Measurements from ENCODE around the gene FOXO6. TPM values are rescaled to one million over a fixed set of nuclear protein-coding genes. Genes with fewer than 3 reads are reported as not detected.

FOXO6 gene
- total and polyA plus RNA-seq, 3 experiments from 2014 or later, result 0.11 TPM; not detected in 2

DNA sequence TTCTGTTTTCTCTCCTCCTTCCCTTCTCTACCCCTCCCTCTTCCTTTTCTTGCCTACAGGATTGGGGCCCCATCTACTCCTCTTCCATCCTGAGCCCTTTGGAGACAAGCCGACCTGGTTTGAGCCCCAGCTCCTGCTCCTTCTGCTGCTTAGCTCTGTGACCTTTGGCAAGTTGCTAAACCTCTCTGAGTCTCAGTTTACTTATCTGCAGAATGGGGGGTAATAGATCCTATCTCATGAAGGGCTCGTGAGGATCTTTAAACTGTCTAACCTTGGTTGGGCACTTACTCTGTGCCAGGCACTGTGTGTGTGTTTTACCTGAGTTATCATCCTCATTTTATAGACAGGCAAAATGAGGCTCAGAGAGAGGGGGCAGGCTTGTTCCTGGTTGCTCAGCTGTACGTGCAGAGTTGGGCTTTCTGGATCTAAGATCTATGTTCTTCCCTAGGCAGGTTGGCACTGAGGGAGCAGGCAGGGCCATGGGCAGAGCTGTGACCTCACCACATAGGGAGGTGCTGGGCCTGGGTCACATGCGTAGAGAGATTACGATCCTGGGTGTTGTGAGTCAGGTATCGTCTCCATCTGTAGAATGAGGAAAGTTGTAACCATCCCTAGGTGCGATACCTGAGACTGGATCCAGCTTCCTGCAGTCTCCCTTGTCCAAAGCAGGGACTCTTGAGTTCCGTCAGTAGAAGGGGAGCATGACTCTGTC lies 58.5 kb downstream of the FOXO6 start:
- no peak for DNase-seq
- Mint-ChIP-seq H3K27ac (no peak overlapping the region), H3K27me3 (peaks cover 14 to 23% of the 10 kb centered on the region in 2 donors), H3K9me3 (no peaks in the 10 kb centered on the region), H3K4me3 (no peak overlapping the region), H3K4me1 (no peaks in the 10 kb centered on the region), H3K36me3 (no peaks in the 10 kb centered on the region)
- CTCF ChIA-PET, result interaction anchor here (0.9 to 2.9 kb wide), 3 partner anchors 59 to 150 kb away, joined by 3 to 13 read pairs (median 4); partner anchors contain the start of gene FOXO6
- POLR2A ChIA-PET, result no interaction called here
- Histone ChIP-seq H3K4me1 (ENCODE audit: insufficient read depth, low read length) (no peaks in the 10 kb centered on the region), H3K27ac (ENCODE audit: low read depth, low read length) (no peak overlapping the region), H3K27me3 (ENCODE audit: insufficient read depth, low read length, poor library complexity, severe bottlenecking) (no peaks in the 10 kb centered on the region), H3K4me3 (ENCODE audit: low read length) (no peak overlapping the region), H3K36me3 (ENCODE audit: insufficient read depth, low read length) (no peaks in the 10 kb centered on the region), H3K9me3 (ENCODE audit: low read length) (no peaks in the 10 kb centered on the region)

DNA sequence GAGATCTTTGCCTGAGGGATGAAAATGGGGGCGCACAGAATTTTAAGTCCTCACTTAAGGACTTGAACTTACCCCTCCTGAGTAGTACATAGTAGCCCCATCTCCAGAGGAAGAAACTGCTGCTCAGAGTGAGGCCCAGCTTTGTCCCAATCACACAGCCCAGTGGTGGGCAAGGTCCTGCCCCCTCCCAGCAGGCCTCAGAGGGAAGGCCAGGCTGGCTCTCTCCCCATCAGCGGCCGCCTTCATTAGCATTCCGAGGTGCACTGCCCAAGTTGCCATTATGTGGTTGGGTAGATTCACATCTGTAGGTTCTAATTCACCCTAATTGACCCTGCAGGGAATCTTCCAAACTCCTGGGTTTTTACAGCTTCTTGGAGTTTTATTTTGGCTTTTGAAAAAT lies 59.1 kb downstream of the FOXO6 start:
- H3K36me3 ChIP-seq (ENCODE audit: insufficient read depth, low read length), result no peaks in the 10 kb centered on the region
- ChIA-PET POLR2A (no interaction called here), CTCF (interaction anchor here (1.0 to 1.5 kb wide), 3 partner anchors 59 to 137 kb away, joined by 3 to 4 read pairs (median 3); partner anchors contain the start of gene FOXO6)
- Mint-ChIP-seq H3K36me3 (no peaks in the 10 kb centered on the region), H3K4me1 (no peaks in the 10 kb centered on the region), H3K27me3 (peaks cover 14 to 23% of the 10 kb centered on the region in 2 donors), H3K27ac (no peak overlapping the region), H3K9me3 (no peaks in the 10 kb centered on the region), H3K4me3 (no peak overlapping the region)
- no peaks in the 10 kb centered on the region for H3K27me3 ChIP-seq (ENCODE audit: insufficient read depth, low read length, poor library complexity, severe bottlenecking)
- DNase-seq, result no peak
- H3K4me3 ChIP-seq (ENCODE audit: low read length), result no peak overlapping the region
- no peaks in the 10 kb centered on the region for H3K9me3 ChIP-seq (ENCODE audit: low read length)
- H3K27ac ChIP-seq (ENCODE audit: low read depth, low read length), result no peak overlapping the region
- no peaks in the 10 kb centered on the region for H3K4me1 ChIP-seq (ENCODE audit: insufficient read depth, low read length)

DNA sequence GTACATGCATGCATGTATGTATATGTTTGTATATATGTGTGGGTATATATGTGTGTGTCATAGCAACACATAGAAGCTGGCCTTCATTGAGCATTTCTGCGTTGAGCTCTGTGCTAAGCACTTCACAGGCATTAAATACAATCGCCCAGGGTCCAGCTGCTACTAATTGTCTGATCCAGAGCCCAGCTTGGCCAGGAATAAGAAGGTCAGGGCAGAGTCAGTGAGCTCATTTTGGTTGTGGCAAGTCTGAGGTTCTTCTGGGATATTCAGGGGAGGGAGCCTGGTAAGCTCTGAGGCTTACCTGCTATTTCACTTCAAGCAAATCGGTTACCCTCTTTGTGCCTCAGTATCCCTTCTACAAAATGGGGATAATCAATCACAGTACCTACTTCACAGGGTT lies 59.6 kb downstream of the FOXO6 start:
- H3K27me3 ChIP-seq (ENCODE audit: insufficient read depth, low read length, poor library complexity, severe bottlenecking), result no peaks in the 10 kb centered on the region
- H3K27ac Mint-ChIP-seq, result no peak overlapping the region
- H3K36me3 ChIP-seq (ENCODE audit: insufficient read depth, low read length), result no peaks in the 10 kb centered on the region
- H3K4me1 ChIP-seq (ENCODE audit: insufficient read depth, low read length), result no peaks in the 10 kb centered on the region
- H3K4me1 Mint-ChIP-seq, result no peaks in the 10 kb centered on the region
- H3K4me3 Mint-ChIP-seq, result no peak overlapping the region
- no peak for DNase-seq
- H3K27me3 Mint-ChIP-seq, result peaks cover 14 to 23% of the 10 kb centered on the region in 2 donors
- no peak overlapping the region for H3K4me3 ChIP-seq (ENCODE audit: low read length)
- no peaks in the 10 kb centered on the region for H3K9me3 ChIP-seq (ENCODE audit: low read length)
- CTCF ChIA-PET, result interaction anchor here (1.0 to 1.5 kb wide), 4 partner anchors 17 to 138 kb away, joined by 3 to 4 read pairs (median 3); partner anchors contain the start of gene FOXO6
- no peak overlapping the region for H3K27ac ChIP-seq (ENCODE audit: low read depth, low read length)
- no peaks in the 10 kb centered on the region for H3K36me3 Mint-ChIP-seq
- no peaks in the 10 kb centered on the region for H3K9me3 Mint-ChIP-seq
- POLR2A ChIA-PET, result no interaction called here

DNA sequence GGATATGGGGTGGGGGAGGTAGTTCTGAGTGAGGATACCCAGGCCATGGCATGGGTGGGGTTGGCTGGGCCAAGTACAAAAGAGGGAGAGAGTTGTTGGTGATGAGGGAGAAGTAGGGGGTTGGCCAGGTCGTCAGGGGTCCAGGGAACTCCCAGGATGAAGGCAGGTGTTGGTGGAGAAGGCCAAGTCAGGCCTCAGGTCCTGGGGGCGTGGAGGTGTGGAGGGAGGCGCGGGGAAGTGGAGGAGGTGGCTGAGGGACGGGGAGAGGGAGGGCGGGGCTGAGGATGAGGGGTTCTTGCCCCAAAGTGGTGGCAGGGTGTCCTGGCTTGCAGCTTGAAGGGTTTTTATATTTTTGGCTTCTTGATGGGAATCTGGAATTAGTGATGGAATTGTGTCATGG lies 61.1 kb downstream of the FOXO6 start:
- ChIA-PET CTCF (no interaction called here), POLR2A (no interaction called here)
- Histone ChIP-seq H3K27ac (ENCODE audit: low read depth, low read length) (no peak overlapping the region), H3K27me3 (ENCODE audit: insufficient read depth, low read length, poor library complexity, severe bottlenecking) (no peaks in the 10 kb centered on the region), H3K4me1 (ENCODE audit: insufficient read depth, low read length) (no peaks in the 10 kb centered on the region), H3K9me3 (ENCODE audit: low read length) (no peaks in the 10 kb centered on the region), H3K4me3 (ENCODE audit: low read length) (no peak overlapping the region), H3K36me3 (ENCODE audit: insufficient read depth, low read length) (no peaks in the 10 kb centered on the region)
- no peak for DNase-seq
- no peaks in the 10 kb centered on the region for H3K36me3 Mint-ChIP-seq
- peaks cover 8 to 18% of the 10 kb centered on the region in 2 donors for H3K27me3 Mint-ChIP-seq
- no peak overlapping the region for H3K4me3 Mint-ChIP-seq
- H3K27ac Mint-ChIP-seq, result no peak overlapping the region
- H3K9me3 Mint-ChIP-seq, result no peaks in the 10 kb centered on the region
- no peaks in the 10 kb centered on the region for H3K4me1 Mint-ChIP-seq

DNA sequence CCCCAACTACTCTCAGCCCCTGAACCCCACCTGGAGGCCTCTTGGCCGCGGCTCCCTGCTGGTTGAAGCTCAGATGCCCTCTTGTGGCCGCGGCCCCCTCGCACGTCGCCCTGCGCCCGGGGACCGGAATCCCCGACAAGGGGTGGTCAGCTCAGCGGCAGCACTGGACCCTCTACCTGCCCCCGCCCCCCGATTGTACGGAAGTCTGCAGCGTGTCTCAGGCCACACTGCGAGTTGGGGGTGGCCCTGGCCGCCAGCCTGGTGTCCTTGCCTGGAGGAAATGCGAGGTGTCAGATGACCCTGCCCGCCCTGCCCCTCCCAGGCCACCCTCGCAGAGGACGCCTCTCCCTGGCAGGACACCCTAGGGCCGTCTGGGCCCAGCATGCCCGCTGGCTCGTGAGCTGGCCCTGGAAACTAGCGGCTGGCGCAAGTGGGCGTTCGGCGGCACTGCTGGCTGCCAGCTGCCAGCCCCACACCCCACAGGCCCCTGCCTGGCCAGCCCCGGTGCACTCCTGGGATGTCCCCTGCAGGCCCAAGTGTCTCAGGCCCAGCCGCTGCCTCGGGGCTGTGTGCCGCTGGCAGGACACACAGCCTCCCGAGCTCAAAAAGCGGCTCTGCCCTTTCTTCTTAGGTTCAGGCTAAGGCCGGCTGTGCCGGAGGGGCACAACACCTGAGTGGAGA lies 62.4 kb downstream of the FOXO6 start:
- Histone ChIP-seq H3K4me1 (ENCODE audit: insufficient read depth, low read length) (no peaks in the 10 kb centered on the region), H3K27me3 (ENCODE audit: insufficient read depth, low read length, poor library complexity, severe bottlenecking) (no peaks in the 10 kb centered on the region), H3K27ac (ENCODE audit: low read depth, low read length) (no peak overlapping the region), H3K4me3 (ENCODE audit: low read length) (no peak overlapping the region), H3K36me3 (ENCODE audit: insufficient read depth, low read length) (no peaks in the 10 kb centered on the region), H3K9me3 (ENCODE audit: low read length) (no peaks in the 10 kb centered on the region)
- Mint-ChIP-seq H3K27ac (no peak overlapping the region), H3K9me3 (no peaks in the 10 kb centered on the region), H3K4me1 (no peaks in the 10 kb centered on the region), H3K36me3 (no peaks in the 10 kb centered on the region), H3K27me3 (peaks cover 9 to 19% of the 10 kb centered on the region in 2 donors), H3K4me3 (no peak overlapping the region)
- CTCF ChIA-PET, result no interaction called here
- no peak for DNase-seq
- POLR2A ChIA-PET, result no interaction called here

DNA sequence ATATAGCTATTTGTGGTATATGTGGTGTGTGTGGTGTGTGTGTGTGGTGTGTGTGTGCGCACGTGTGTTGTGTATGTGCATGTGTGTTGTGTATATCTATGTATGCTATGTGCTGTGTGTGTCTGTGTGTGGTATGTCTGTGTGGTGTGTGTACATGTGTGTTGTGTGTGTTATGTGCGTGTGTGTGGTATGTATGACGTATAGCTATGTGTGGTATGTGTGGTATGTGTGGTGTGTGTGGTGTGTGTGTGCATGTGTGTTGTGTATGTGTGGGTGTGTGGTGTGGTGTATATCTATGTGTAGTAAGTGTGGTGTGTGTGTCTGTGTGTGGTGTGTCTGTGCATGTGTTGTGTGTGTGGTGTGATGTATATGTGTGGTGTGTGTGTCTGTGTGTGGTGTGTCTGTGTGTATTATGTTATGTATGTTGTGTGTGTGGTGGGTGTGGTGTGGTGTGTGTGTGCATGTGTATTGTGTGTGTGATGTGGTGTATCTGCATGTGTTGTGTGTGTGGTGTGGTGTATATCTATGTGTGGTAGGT lies 63.4 kb downstream of the FOXO6 start:
- no peaks in the 10 kb centered on the region for H3K9me3 ChIP-seq (ENCODE audit: low read length)
- H3K4me1 Mint-ChIP-seq, result no peaks in the 10 kb centered on the region
- no peaks in the 10 kb centered on the region for H3K9me3 Mint-ChIP-seq
- no peak overlapping the region for H3K4me3 ChIP-seq (ENCODE audit: low read length)
- CTCF ChIA-PET, result no interaction called here
- no peaks in the 10 kb centered on the region for H3K4me1 ChIP-seq (ENCODE audit: insufficient read depth, low read length)
- no peaks in the 10 kb centered on the region for H3K36me3 ChIP-seq (ENCODE audit: insufficient read depth, low read length)
- no peak overlapping the region for H3K4me3 Mint-ChIP-seq
- H3K27me3 ChIP-seq (ENCODE audit: insufficient read depth, low read length, poor library complexity, severe bottlenecking), result no peaks in the 10 kb centered on the region
- H3K36me3 Mint-ChIP-seq, result no peaks in the 10 kb centered on the region
- POLR2A ChIA-PET, result no interaction called here
- no peak overlapping the region for H3K27ac Mint-ChIP-seq
- H3K27ac ChIP-seq (ENCODE audit: low read depth, low read length), result no peak overlapping the region
- peaks cover 11 to 19% of the 10 kb centered on the region in 2 donors for H3K27me3 Mint-ChIP-seq
- DNase-seq, result no peak

DNA sequence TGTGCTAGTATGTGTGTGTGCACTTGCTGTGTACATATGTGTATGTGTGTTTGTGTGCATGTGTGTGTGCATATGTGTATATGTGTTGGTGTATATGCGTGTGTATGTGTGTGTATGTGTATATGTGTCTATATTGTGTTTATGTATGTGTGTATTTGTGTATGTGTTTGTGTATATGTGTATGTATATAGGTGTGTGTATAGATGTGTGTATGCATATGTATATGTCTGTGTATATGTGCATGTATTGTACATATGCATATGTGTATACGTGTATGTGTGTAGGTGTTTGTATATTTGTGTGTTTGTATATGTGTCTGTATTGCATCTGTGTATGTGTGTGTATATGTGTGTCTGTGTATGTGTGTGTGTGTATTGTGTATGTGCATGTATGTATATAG lies 64.1 kb downstream of the FOXO6 start:
- ChIA-PET POLR2A (no interaction called here), CTCF (no interaction called here)
- Mint-ChIP-seq H3K27ac (no peak overlapping the region), H3K36me3 (no peaks in the 10 kb centered on the region), H3K9me3 (no peaks in the 10 kb centered on the region), H3K4me1 (no peaks in the 10 kb centered on the region), H3K4me3 (no peak overlapping the region), H3K27me3 (peaks cover 8 to 24% of the 10 kb centered on the region in 2 donors)
- no peaks in the 10 kb centered on the region for H3K4me1 ChIP-seq (ENCODE audit: insufficient read depth, low read length)
- H3K36me3 ChIP-seq (ENCODE audit: insufficient read depth, low read length), result no peaks in the 10 kb centered on the region
- H3K27me3 ChIP-seq (ENCODE audit: insufficient read depth, low read length, poor library complexity, severe bottlenecking), result no peaks in the 10 kb centered on the region
- no peak overlapping the region for H3K27ac ChIP-seq (ENCODE audit: low read depth, low read length)
- no peaks in the 10 kb centered on the region for H3K9me3 ChIP-seq (ENCODE audit: low read length)
- no peak for DNase-seq
- H3K4me3 ChIP-seq (ENCODE audit: low read length), result no peak overlapping the region

DNA sequence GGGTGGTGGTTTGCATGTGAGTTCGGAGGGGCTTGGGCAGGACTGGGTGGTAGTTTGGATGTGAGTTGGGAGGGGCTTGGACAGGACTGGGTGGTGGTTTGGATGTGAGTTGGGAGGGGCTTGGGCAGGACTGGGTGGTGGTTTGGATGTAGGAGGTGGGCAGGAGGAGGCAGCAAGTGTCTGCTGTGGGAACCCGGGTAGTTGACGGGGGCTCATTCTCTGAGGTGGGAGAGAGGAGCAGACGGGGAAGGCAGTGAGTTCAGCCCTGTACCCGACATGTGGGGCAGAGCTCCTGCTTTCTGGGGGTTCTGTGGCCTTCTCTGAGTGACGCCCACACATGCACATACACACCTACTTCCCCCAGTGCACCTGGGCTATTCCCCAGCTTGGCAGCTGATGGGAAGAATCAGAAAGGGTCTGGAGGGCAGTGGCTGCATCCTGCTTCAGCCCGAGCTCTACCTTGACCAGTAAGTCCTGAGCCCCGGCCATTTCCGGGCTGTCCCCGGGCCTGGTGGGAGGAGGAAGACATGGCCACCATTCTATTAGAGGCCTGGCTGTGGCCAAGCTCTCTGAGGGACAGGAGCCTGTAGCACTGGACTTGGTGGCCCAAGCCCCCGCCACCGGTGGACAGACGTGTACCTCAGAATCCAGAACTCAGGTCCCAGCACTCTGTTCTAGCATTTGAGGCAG lies 65.1 kb downstream of the FOXO6 start:
- POLR2A ChIA-PET, result no interaction called here

More for the DNA sequence above, 65.1 kb downstream of the FOXO6 start:
- Mint-ChIP-seq H3K9me3 (no peaks in the 10 kb centered on the region), H3K4me3 (no peak overlapping the region), H3K27me3 (peaks cover 7 to 17% of the 10 kb centered on the region in 2 donors), H3K36me3 (no peaks in the 10 kb centered on the region), H3K4me1 (no peaks in the 10 kb centered on the region), H3K27ac (no peak overlapping the region)
- no peak overlapping the region for H3K27ac ChIP-seq (ENCODE audit: low read depth, low read length)
- no peak overlapping the region for H3K4me3 ChIP-seq (ENCODE audit: low read length)
- no peaks in the 10 kb centered on the region for H3K4me1 ChIP-seq (ENCODE audit: insufficient read depth, low read length)
- H3K27me3 ChIP-seq (ENCODE audit: insufficient read depth, low read length, poor library complexity, severe bottlenecking), result no peaks in the 10 kb centered on the region
- CTCF ChIA-PET, result no interaction called here
- H3K36me3 ChIP-seq (ENCODE audit: insufficient read depth, low read length), result no peaks in the 10 kb centered on the region
- no peak for DNase-seq
- H3K9me3 ChIP-seq (ENCODE audit: low read length), result no peaks in the 10 kb centered on the region

All from CD8-positive, alpha-beta memory T cell (primary cell).